Gastroesophageal sphincter (tissue), 4 donors: ENCODE data around the gene SIT1. TPM values are rescaled to one million over a fixed set of nuclear protein-coding genes. Genes with fewer than 3 reads are reported as not detected.
"Not testable (repeated sequence)": the region's sequence is repeated elsewhere in the genome, so short reads cannot be mapped to it uniquely, and the experiment has no call there.

Experiments used
- ATAC-seq: fragments of 150-250 bp; one replicate; pipeline ENCODE4 v1.9.1; 2016; ENCODE audit warnings: mild to moderate bottlenecking, moderate library complexity
- H3K27ac ChIP-seq, 4 donors: fragments of 200-600 bp; sonication (generic) in 3 of 4; 1 replicate in 3 of 4; 2 replicates in 1 of 4; pipeline ENCODE4 v1.5.1; 2016 to 2019
- H3K27me3 ChIP-seq: fragments of 200-600 bp; sonication (generic); one replicate; pipeline ENCODE4 v1.5.1; 2019
- H3K36me3 ChIP-seq, 2 donors: fragments of 200-600 bp; sonication (generic); one replicate each; pipeline ENCODE4 v1.5.1; 2019; ENCODE audit warnings: control low read depth in 1 of 2
- H3K4me1 ChIP-seq, 3 donors: fragments of 200-600 bp; sonication (generic); 1 replicate in 2 of 3; 2 replicates in 1 of 3; pipeline ENCODE4 v1.5.1; 2016 to 2019; ENCODE audit warnings: control low read depth in 2 of 3
- H3K4me3 ChIP-seq, 2 donors: fragments of 200-600 bp; sonication (generic); one replicate each; pipeline ENCODE4 v1.5.1; 2019; ENCODE audit warnings: mild to moderate bottlenecking in 1 of 2, moderate library complexity in 1 of 2
- H3K9me3 ChIP-seq, 3 donors: fragments of 200-600 bp; sonication (generic); one replicate each; pipeline ENCODE4 v1.5.1; 2017 to 2019; ENCODE audit warnings: control low read depth in 2 of 3
- CTCF ChIP-seq, 4 experiments: fragments of 200-600 bp in 2 of 4; fragments of 450-650 bp in 2 of 4; sonication (generic) in 1 of 4; IDR thresholded peaks; one replicate each; pipeline ENCODE4 v1.5.1; 2017 to 2019; ENCODE audit warnings: antibody characterized with exemption in 4 of 4, mild to moderate bottlenecking in 2 of 4, moderate library complexity in 2 of 4
- EP300 ChIP-seq: sonication (generic); formaldehyde crosslinking; IDR thresholded peaks from one replicate; pipeline ENCODE4 v1.6.1; 2017; ENCODE audit warnings: antibody characterized with exemption, mild to moderate bottlenecking
- POLR2A ChIP-seq, 2 donors: fragments of 450-650 bp; IDR thresholded peaks; one replicate each; pipeline ENCODE4 v1.6.1; 2017; ENCODE audit warnings: antibody characterized with exemption in 2 of 2, mild to moderate bottlenecking in 2 of 2, moderate library complexity in 1 of 2
- POLR2AphosphoS5 ChIP-seq: sonication (generic); formaldehyde crosslinking; IDR thresholded peaks from one replicate; pipeline ENCODE4 v1.6.1; 2017; ENCODE audit warnings: antibody characterized with exemption
- WGBS, 2 donors: methylation state at CpG; one replicate each; pipeline ENCODE4 v1.1.5; 2018; ENCODE audit warnings: low coverage in 1 of 2; 5-methylcytosine and 5-hydroxymethylcytosine counted together
- total RNA-seq, 4 donors: library from RNA; depleted of rRNA; stranded (reverse); fragments of >200 nt; gene quantifications; one replicate each; pipeline ENCODE4 v1.1.0, GENCODE V29; 2016

SIT1 gene
- total RNA-seq, 4 donors from 2014 or later = 1.2 to 1.6 (median 1.6) TPM; not detected in 1

GRCh38 chr9:35646533-35647265 is 4.0 kb downstream of the SIT1 start:
- H3K4me3 ChIP-seq = peak overlapping the region; percentile 48 to 56
- peaks cover 0 to 33% (median 7%) of the 10 kb centered on the region in 3 donors for H3K4me1 ChIP-seq
- WGBS, 2 donors = 5% methylated on average over 14 of the region's 58 CpGs; no CpG with 5 or more reads in 1 of the 2 donors
- no peaks in the 10 kb centered on the region for H3K36me3 ChIP-seq
- peak; percentile 94 for ATAC-seq
- TF ChIP-seq CTCF (IDR thresholded peaks at IDR 0.05) (peak in 3 of 4 experiments; percentile 97 to 98 (median 97)), EP300 (no peak), POLR2A (IDR thresholded peaks at IDR 0.05) (peak; percentile 83 to 90), POLR2AphosphoS5 (peak; percentile 95)
- no peaks in the 10 kb centered on the region for H3K27me3 ChIP-seq
- peak overlapping the region; percentile 68 to 89 (median 84) for H3K27ac ChIP-seq
- H3K9me3 ChIP-seq = no peaks in the 10 kb centered on the region

GRCh38 chr9:35646153-35646532 is 4.6 kb downstream of the SIT1 start:
- WGBS, 2 donors = 0 to 6% methylated on average over 4 to 7 of the region's 11 CpGs
- peak overlapping the region; percentile 48 to 56 for H3K4me3 ChIP-seq
- TF ChIP-seq CTCF (IDR thresholded peaks at IDR 0.05) (no peak), EP300 (no peak), POLR2AphosphoS5 (no peak), POLR2A (IDR thresholded peaks at IDR 0.05) (no peak)

GRCh38 chr9:35645736-35646135 is 5.0 kb downstream of the SIT1 start:
- H3K36me3 ChIP-seq, H3K27me3 ChIP-seq, ATAC-seq, H3K9me3 ChIP-seq: not testable (repeated sequence)
- peaks cover 0 to 33% (median 7%) of the 10 kb centered on the region in 3 donors for H3K4me1 ChIP-seq
- H3K4me3 ChIP-seq = peak overlapping the region in 1 of 2 donors; percentile 56
- 38 to 88% methylated on average over 1 to 4 of the region's 10 CpGs for WGBS, 2 donors
- peak overlapping the region in 3 of 4 donors; percentile 84 to 89 (median 85) for H3K27ac ChIP-seq

More at GRCh38 chr9:35646153-35646532, 4.6 kb downstream of the SIT1 start:
- H3K36me3 ChIP-seq = peaks cover 0 to under 1% of the 10 kb centered on the region in 2 donors
- ATAC-seq = peak; percentile 40
- no peaks in the 10 kb centered on the region for H3K27me3 ChIP-seq
- H3K9me3 ChIP-seq = no peaks in the 10 kb centered on the region
- H3K4me1 ChIP-seq = peaks cover 0 to 33% (median 7%) of the 10 kb centered on the region in 3 donors
- H3K27ac ChIP-seq = peak overlapping the region; percentile 68 to 89 (median 84)

DNA sequence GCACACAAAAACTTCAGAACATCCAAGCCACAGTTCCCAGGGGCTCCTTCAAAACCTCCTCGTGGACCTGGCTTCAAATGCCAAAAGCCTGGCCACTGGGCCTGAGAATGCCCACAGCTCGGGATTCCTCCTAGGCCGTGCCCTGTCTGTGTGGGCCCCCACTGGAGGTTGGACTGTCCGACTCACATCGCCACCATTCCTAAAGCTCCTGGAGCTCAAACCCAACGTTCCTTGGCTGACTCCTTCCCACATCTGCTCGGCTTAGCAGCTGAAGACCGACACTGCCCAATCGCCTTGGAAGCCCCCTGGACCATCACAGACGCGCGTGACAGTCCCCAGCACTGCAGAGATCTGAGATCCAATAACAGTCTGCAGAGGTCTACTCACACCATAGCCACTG is 7.7 kb downstream of the SIT1 start:
- ATAC-seq = no peak

DNA sequence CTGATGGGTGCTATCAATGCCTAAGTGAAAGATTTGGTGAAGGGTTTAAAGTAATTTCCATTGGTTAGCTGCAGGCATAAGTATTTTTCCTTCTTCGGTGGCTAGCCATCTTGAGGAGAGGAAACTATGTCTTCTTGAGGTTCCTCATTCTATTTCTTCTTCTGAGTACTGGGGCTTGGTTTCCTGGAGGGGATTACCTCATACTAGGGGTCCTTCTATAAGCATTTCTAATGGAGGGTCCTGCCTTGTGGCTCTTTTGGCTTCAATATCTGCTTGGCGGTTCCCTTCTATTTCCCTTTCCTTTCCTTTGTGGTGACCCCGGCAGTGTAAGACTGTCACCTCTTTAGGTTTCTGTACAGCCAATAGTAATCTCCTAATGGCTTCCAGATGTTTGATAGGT is 9.3 kb downstream of the SIT1 start:
- not testable (repeated sequence) for H3K27me3 ChIP-seq, H3K27ac ChIP-seq, H3K36me3 ChIP-seq, H3K4me3 ChIP-seq, ATAC-seq, H3K9me3 ChIP-seq, H3K4me1 ChIP-seq
- 57 to 78% methylated on average over 1 to 3 of the region's 3 CpGs for WGBS, 2 donors

More for the DNA sequence above, 7.7 kb downstream of the SIT1 start:
- TF ChIP-seq POLR2A (IDR thresholded peaks at IDR 0.05) = no peak
- no peak for TF ChIP-seq CTCF (IDR thresholded peaks at IDR 0.05)
- TF ChIP-seq POLR2AphosphoS5 = no peak
- no peak for TF ChIP-seq EP300
- no peaks in the 10 kb centered on the region for H3K9me3 ChIP-seq
- WGBS, 2 donors = 82 to 95% methylated on average over 2 to 8 of the region's 12 CpGs
- no peak overlapping the region for H3K4me3 ChIP-seq
- peaks cover 0 to 9% of the 10 kb centered on the region in 2 donors for H3K36me3 ChIP-seq
- H3K4me1 ChIP-seq = peaks cover 0 to 18% (median 7%) of the 10 kb centered on the region in 3 donors
- H3K27ac ChIP-seq = no peak overlapping the region
- H3K27me3 ChIP-seq = no peaks in the 10 kb centered on the region

DNA sequence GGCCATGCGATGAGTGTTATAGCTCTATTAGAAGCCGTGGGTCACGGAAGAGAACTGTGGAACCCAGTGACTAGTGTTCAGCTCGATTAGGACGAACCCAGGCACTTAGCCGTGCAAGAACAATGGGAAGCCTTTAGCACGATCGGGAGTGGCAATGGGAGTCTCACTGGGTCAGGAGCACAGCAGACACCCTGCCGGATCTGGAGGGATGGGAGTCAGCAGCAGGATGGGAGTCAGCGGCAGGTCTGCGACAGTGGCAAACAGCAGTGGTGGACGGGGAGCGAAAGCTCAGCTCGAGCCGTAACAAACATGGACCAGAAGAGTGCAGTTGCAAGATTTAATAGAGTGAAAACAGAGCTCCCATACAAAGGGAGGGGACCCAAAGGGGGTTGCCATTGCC is 10.3 kb downstream of the SIT1 start:
- H3K27ac ChIP-seq, H3K9me3 ChIP-seq: not testable (repeated sequence)

More for the DNA sequence above, 10.3 kb downstream of the SIT1 start:
- H3K27me3 ChIP-seq, H3K4me1 ChIP-seq, H3K4me3 ChIP-seq, H3K36me3 ChIP-seq, ATAC-seq: not testable (repeated sequence)
- 91 to 93% methylated on average over 6 to 13 of the region's 15 CpGs for WGBS, 2 donors
